Activated CD8-positive, alpha-beta memory T cell treated with anti-CD3 and anti-CD28 coated beads, Interleukin-2, amount 50 U/mL, for 24 hours (primary cell): ENCODE measurements around the gene ARHGAP5.

Experiments
- DNase-seq: peaks from one replicate; pipeline ENCODE4 v3.0.0-alpha.2; 2020; ENCODE audit errors: extremely low read depth

Gene ARHGAP5

DNA sequence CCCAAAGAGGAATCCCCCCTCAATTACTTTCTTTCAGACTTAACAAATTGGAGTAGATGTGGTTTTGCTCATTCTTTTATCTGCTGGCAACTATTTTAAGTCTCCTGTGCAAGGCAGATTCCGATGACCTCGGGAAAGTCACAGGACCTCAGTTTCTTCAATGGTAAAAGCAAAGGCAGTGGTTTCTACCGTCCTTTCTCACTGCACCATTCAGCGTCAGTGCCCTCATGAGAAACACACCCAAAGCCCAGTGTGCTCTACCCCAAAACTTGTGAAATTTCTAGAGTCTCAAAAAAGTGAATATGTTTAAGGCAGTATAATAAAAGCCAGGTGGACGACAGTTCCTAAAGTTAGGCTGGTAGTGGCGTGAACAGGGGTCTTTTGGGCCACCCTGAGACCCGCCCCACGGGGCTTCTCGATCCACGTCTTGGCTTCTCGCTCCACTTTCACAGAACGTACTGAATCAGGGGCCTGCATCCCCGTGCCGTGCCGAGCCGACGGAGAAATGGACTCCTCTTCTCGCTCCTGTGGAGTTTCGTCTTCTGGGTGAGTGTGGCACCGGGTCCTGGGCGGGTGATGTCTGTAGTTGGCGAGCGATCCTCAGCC, 1.3 kb upstream of the ARHGAP5 start:
- peak; percentile 13 for DNase-seq

DNA sequence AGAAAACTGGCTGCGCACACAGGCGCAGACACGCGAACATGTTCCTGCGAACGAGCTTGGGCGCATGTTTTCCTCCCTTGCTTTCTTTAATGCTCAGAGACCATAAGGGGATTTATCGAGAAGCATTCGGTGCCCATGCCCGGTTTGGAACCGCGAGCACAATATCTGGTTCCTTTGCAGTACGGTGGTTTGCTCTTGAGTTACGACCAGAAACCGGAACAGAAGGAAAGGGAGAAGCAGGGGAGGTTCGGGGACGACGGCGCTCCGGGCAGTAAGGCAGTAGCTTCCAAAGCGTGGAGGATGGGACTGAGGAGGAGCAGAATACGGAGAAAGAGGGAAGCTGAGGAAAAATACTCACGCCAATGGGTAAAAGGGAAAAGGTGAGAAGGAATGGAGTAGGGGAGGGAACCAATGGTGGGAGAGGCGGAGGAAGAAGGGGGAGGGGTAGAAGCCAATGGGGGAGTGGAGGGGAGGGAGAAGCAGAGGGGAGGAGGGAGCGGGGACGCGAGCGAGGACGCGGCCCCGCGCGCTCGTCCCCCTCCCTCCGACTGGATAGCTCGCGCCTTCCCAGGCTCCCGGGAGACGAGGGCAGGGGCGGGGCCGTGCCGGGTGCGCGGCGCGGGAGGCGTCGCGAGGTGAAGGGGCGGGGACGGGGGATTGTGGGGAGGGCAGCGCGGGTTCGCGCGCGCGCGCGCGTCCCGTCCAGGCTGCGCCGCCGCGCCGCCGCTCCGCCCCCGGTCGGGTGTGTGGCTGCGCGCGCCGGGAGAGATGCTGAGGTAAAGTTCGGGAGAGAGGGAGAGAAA, 625 bp upstream of the ARHGAP5 start:
- peak; percentile 48 for DNase-seq

DNA sequence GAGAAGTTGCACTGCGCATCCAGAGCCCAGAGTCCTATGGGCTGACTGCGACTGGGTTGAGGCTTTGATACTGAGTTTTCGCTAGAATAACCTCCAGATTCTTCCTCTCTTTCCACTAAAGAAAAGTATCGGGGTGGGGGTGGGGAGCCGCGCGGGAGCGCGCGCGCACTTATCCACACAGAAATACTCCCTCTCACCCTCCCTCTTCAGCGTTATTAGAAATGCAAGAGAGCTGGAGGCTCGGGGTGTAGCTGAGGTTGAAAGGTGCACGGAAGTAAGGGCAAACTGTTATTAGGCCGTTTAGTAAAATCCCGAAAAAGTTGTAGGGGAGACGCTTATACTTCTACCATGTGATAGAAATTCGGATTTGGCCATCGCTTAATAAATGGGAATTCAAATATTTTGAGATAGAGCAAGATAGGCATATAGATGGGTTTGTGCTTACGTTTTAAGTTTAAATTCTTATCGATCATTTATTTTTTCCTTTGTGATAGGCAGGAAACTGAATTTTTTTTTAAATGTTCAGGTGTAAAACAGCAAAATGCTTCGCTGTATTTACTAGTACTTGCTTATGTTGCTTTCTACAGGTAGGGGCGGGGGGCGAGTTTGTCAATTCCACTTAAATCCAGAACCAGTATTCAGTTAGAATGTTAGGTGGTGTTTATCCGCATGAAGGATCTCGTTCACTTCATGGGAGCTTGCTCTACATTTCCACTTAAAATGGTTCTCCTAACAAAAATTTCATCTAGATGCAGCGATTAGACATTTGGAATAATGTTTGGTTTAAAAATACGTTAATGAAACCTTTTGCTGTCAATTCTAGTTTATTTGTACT, 1.1 kb downstream of the ARHGAP5 start:
- no peak for DNase-seq

DNA sequence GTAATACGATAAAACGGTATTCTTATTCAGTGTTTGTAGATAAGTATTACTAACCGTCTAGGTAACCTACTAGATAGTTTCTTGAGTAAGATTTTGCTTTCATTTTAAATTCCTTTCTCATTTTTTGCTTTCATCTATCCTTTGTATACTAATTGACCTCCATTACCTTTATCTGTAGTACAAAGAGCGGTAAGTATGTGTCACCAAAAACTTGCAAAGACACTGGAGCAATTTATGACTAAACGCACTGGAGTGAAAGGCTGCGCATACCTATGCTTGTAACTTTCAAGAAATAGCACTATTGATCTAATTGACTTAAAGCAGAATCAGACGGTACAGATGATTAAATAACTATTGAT, 1.7 kb downstream of the ARHGAP5 start:
- DNase-seq: no peak

DNA sequence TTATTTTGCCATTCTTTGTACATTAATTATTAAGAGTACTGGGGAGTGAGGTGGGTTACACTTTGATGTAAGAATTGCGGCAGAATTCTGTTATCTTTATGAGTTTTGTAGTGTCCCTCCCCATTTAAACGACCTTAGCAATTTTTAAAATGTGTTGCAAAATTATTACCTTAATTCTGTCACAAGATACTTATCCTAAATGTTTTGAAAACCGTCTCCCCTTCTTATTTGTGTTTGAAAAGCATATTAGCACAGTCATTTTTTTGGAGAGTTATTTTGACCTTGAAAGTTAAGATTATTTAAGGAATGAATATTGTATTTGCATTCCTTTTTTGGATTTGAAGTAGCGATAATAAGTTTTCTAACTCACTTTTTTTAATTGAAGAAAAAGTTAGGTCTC, 2.2 kb downstream of the ARHGAP5 start:
- no peak for DNase-seq

DNA sequence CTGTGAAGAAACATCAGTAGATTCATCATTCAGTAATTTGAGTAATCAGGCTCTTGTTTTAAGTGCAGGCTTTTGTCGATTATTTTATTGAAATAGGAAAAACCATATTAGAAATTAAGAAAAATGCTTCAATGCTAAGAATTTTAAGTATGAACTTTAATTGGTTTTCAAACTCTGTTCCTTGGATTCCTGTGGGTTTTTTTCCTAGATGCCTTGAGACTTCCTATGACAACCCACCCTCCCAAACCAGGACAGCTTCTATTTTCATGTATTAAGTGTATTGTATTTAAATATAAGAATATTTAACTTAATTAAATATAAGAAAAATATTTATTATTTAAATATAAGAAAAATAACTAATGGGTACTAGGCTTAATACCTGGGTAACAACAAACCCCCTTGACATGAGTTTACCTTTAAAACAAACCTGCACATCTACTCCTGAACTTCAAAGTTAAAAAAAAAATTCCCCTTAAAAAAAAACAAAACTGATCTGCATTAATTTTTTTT, 3.0 kb downstream of the ARHGAP5 start:
- no peak for DNase-seq

DNA sequence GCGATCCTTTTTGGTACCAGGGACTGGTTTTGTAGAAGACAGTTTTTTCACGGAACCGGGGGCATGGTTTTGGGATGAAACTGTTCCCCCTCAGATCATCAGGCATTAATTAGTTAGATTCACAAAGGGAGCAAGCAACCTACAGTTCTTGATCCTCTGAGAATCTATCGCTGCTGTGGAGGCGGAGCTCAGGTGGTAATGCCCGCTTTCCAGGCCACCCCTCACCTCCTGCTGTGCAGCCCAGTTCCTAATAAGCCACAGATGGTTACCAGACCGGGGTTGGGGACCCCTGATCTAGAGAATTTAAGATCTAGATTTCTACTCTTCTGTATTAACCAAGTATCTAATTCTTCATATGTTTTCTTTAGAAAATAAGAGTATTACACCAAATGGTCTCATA, 4.8 kb downstream of the ARHGAP5 start:
- no peak for DNase-seq

DNA sequence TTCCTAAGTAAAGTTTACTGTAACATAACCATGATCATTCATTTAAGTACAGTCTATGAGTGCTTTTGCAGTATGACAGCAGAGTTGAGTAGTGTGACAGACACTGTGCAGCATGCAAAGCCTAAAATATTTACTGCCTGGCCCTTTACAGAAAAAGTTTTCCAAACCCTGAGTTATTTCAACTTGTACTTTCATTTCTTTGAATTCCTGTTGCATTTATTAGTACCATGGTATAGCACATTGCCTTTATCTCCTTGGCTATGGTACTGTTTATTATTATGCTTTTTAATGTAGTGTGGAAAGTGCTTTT, 6.2 kb downstream of the ARHGAP5 start:
- DNase-seq: no peak

DNA sequence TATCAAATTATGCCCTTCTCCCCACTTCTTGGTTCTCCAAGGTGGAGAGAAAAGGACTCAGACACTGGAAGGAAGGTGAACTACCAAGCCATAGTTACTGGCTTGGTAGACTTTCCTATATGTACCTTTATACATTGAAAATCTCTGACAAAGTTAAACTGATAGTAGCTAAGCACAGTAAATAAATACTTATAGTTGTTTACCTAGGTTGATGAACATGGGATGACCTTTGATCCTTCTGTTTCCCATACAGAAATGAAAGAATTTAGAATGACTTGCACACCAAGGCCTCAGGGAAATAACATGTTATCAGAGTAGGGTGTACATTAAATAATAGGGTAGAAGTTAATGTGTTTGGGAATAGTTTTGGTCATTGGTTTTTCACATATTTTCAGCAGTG, 6.7 kb downstream of the ARHGAP5 start:
- DNase-seq: no peak

DNA sequence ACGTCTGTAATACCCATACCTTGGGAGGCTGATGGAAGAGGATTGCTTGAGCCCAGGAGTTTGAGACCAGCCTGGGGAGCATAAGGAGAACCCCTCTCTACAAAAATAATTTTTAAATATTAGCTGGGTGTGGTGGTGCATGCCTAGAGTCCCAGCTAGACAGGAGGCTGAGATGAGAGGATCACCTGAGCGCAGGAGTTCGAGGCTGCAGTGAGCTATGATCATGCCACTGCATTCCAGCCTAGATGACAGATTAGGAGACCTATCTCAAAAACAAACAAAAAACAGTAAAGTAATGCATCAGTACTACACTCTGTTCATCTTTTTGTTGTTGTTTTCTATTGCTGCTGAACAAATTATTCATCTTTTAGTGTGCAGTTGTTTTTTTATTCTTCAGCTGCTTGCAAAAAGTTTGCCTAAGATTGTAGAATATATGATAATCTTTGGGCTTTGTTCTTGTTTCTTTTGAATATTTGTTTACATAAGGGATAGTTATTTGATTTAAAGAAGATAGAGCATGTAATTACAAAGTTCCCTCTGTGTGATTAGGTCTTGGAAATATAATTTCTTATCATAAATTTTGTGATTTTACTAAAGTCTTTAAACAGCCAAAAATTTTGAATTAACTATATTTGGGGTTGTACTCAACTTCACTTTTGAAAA, 8.2 kb downstream of the ARHGAP5 start:
- no peak for DNase-seq

DNA sequence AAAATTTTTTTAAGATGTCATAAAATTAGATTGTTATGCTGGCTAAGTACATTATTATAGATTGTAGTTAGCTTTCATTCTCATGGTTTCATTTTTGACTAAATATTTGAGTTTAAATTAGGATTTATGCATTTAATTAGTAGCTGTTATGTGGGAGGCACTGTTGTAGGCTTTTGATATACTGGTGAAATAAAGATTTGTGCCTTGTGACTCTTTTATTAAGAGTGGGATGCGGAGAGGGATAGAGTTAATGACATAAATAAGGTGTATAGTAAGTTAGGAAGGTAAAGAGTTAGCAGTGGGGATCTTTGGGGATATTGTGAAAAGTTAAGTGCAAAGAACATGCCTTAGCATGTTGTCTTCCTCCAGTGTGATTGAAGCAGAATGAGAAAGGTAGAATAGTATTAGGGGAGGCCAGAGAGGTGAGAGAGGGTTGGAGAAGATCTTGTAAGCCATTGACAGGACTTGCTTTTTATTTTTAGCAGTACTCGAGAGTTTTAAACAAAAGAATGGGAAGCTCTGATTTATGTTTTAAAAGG, 8.8 kb downstream of the ARHGAP5 start:
- no peak for DNase-seq

DNA sequence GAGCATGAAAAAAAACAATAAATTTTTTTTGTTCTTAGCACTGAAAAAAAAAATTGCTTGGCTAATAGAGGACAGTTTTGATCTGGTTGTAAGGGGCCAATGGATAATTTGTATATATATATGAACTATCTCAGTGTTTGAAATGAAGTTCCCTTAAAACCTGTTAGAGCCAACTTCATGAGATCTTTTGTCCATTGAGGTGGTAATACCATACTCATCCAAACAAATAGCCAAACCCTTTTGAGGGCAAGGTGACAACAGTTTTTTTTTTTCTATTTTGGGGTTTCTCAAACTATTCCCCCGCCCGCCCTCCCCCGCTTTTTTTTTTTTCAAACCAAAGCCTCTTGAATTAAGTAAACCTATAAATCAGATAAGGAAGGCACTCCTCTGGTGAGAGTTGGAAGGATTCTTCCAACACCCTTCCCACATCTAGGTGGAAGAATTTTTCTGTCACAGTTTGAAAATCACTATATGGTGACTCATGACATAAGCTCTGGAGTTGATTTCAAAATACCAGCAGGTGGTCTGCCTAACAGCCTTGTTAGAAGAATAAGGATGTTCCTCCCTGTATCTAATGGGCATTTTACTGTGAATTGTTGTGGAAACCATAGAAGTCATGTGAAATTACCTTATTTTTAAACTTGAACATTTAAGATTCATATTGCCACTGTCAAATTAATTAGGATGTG, 10.2 kb downstream of the ARHGAP5 start:
- DNase-seq: no peak

DNA sequence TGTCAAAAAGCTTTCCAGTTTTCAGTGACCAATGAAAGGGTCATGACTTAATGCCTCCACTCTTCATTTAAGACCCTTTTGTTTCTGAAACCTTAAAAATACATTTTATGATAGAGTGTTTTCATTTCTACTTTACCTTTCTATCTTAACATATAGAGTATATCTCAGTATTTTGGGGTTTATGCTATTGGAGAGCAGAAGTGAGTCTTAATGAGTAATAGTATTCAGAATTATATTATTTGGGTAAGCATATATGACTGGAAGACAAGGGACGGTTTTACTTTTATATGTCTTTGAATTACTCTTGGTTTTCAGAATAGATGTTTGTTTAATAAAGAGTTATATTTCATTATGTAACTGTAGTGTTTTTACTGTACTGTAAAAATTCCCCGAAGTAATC, 10.8 kb downstream of the ARHGAP5 start:
- no peak for DNase-seq

DNA sequence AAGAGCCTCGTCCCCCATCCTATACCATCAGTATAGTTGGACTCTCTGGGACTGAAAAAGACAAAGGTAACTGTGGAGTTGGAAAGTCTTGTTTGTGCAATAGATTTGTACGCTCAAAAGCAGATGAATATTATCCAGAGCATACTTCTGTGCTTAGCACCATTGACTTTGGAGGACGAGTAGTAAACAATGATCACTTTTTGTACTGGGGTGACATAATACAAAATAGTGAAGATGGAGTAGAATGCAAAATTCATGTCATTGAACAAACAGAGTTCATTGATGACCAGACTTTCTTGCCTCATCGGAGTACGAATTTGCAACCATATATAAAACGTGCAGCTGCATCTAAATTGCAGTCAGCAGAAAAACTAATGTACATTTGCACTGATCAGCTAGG, 13.6 kb downstream of the ARHGAP5 start:
- DNase-seq: no peak

DNA sequence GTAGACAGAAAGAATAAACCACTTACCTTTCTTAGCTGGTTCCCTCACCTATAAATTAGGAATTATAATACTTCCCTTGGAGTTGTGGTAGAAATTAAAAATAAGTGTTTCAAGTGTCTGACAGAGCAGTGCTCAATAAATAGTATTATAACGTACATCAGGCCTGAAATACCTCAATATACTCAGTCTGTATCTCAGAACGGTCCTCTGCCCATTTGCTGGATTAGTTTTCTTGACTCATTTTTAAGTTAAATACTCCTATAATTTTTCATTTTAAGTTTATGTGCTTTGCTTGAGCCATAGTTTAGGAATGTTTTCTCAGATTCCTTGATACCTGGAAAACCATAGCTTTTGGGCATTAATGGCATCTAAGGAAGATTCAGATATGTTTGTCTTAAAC, 22.4 kb downstream of the ARHGAP5 start:
- DNase-seq: no peak

DNA sequence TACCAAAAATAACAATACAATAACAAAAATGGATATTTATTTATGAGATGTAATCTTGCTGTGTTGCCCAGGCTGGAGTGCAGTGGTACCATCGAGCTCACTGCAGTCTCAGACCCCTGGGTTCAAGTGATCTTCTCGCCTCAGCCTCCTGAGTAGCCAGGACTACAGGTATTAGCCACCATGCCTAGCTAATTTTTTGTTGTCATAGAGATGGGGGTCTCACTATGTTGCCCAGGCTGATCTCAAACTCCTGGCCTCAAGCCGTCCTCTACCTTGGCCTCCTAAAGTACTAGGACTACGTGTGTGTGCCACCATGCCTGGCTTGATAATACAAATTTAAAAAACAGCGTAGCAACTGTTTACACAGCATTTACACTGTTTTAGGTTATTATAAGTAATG, 23.1 kb downstream of the ARHGAP5 start:
- DNase-seq: no peak

DNA sequence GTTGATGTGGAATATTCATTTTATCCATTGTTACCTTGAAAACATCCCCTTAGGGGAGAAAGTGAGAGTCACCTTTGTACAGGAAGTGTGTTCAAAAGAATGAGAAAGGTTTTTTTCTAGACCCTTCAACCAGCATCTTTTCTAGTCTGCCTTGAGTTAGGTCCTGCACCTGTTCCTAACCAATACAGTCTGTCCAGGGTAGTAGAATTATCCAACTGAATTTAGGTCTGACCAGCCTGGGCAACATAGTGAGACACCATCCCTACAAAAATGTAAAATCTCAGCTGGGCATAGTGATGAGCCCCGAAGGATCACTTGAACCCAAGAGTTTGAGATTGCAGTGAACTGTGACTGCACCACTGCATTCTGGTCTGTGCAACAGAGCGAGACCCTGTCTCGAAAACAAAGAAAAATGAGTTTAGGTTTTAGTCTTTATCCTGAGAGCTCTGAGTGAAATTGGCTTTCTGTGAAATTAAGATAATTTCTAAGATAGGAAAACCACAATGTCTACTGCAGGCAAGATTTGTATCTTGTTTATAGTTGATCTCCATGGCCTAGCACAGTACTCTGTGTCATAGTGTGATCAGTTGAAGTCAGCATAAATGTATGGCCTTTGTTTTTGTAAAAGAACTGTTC, 25.2 kb downstream of the ARHGAP5 start:
- DNase-seq: no peak

DNA sequence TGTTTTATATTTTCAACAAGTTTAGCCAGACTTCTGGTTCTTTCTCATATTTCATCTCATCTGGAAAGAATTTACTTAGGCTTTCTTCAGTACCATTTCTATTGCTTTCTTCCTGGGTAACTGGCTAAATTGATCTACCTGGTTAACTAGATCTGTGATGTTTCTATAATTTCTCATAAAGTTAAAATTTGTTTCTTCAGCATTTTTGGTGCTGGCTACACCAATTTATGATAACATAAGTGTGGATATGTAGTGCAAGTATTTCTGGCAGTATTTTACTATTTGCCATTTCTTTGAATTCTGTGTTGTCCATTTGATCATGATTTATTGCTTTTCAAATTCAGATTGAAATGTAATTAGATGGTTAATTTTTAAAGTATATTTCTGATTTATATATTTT, 25.9 kb downstream of the ARHGAP5 start:
- no peak for DNase-seq

DNA sequence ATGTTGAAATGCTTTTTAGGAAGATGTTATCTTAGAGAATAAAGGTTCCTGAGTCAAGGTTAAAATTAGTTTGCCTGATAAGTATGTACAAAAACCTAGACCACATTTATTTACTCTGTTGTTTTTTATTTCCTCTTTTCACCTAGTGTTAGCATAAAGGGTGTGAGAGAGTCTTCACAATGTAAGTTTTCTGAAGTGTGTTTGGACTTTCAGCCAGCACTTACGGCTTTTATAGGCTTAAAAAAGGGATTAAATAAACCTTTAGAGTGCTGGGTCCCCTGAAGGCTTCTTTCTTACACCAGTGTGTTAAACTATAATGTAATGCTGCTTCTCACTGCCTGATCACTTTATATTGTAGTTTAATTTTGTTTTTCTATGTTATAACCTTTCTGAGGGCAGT, 27.2 kb downstream of the ARHGAP5 start:
- no peak for DNase-seq

DNA sequence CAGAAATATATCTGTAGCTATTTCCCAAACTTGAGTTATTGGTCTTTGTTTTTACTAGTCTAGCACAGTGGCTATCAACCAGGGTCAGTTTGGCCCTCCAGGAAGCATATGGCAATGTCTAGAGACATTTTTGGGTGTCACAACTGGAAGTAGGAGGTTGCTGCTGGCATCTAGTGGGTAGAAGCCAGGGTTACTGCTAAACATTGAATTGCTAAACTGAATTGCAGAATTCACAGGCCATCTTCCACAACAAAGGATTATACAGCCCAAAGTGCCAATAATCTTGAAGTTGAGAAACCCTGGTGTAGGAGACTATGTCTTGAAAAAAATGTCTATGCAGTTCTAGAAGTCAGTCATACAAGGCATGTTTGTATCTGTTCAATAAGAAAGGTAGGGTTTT, 27.7 kb downstream of the ARHGAP5 start:
- no peak for DNase-seq
